HG03108 (cell line): Measurements from ENCODE around the gene PKIB.
"Not testable (repeated sequence)": the region's sequence is repeated elsewhere in the genome, so short reads cannot be mapped to it uniquely, and the experiment has no call there.

Experiments used
- ATAC-seq: cut with Tn5 transposase; IDR thresholded peaks from one replicate; pipeline ENCODE4 v1.9.1; 2021; ENCODE audit warnings: moderate library complexity; ENCODE audit not compliant: unreplicated experiment

Gene PKIB, protein sequence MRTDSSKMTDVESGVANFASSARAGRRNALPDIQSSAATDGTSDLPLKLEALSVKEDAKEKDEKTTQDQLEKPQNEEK

DNA sequence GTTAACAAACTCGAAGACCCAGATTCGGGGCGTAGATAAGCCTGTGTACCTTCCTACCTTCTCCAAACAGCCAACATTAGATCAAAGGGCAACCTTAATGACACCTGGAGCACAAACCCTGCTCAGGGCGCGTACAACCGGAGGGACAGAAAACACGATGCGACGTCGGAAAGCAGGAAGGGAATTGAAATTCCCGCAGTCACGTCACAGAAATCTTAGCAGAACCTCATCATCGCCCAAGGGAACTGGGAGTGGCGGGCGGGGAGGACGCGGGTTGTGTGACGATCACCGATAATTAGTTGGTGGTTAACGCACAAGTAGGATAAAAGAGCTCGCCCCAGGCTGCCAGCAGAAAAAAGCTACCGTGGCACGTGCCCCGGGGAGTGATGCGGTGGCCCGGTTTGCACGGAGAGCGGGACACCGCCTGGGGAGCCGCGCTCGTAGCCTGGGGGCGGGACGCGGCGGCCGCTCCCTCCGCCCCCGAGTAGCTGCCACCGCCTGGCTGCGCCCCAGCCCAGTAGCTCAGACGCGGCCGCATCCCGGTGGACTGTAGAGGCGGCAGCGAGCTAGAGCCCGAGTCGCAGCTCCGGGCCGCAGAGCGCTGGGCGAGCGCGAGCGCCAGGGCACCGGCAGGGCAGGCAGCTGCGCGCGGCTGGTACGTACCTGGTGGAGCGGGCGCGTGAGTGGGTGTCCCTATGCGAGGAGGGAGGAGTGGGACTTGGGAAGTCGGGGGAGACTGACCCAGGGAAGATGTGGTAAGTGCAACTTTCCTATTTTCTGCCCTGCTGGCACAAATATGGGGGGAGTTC, at the start of gene PKIB:
TSS of gene PKIB (plus strand) at position 525 of the 809 bp plus-strand sequence. CDS start 107,390 bp downstream, outside the sequence.
- peak; percentile 91 for ATAC-seq

DNA sequence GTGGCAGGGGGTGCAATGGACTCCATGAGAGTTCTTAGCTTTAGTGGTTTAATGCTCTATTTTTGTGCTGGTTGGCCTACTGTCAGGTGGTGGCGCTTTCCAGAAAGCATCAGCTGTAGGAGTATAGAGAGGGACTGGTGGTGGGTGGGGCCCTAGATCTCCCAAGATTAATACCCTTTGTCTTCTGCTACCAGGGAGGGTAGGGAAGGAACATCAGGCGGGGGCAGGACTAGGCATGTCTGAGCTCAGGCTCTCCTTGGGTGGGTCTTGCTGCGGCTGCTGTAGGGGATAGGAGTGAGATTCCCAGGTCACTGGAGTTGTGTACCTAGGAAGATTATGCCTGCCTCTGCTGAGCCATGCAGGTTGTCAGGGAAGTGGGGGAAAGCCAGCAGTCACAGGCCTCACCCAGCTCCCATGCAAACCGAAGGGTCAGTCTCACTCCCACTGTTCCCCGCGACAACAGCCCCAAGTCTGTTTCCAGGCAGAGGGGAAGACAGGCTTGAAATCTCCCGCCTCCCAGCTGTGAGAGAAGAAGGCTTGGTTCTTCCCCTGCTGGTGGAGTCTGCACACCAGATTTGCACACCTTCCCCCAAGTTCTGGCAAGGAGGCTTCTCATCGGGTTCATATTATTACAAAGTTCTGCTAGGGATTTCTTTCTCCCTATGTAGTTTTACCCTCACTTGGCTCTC, 46.7 kb upstream of the PKIB start:
- no peak for ATAC-seq

DNA sequence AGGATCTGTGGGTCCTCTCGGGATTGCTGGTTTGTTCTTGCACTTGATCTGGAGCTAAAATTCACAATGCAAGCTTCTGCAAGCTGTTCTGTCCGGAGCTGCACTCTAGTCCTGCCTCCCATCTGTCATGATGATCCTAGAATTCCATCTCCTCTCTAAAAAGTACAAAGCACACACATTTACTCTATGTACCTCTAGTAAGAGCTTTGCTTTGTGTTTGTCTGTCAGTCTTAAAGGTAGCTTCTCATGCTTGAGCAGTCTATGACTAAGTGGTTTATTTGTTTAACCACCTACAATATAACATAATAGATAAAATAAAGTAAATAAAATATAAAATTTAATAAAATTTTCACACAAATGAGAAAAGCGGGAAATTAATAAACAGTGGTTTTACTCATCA, 46.0 kb upstream of the PKIB start:
- no peak for ATAC-seq

DNA sequence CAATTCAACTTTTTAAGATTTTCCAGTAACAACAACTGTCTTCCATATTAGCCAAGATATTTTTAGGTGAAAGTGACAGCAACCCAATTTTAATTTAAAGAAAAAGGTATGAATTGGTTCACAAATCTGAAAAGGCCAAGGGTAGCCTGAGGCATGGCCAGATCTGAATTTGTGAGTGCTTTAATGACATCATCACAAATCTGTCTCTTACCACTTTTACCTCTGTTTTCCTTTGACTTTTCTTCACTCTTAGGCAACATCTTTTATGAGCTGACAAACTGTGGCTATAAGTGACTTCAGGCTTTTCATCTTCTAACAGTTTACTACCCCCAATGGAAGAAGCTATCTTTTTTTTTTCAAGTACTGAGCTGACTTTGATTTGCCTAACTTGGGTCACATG, 44.5 kb upstream of the PKIB start:
- no peak for ATAC-seq

DNA sequence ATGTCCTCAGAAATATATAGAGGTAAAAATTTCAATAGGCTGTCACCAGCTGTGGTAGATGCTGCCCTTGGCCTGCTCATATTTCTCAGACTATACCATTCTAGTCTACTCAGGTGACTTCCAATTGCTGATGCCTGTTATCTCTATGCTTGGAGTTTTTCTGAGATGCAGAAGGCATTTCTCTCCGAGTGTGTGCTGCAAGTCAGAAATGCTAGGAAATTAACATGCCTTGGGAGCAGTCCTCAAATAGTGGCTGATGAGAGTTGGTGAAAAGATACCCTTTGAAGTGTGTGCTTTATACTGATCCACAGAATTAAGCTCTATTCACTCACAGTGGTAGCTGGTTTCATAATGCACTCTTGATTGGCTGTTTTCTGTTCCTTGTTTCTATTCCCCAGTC, 43.2 kb upstream of the PKIB start:
- ATAC-seq: no peak

DNA sequence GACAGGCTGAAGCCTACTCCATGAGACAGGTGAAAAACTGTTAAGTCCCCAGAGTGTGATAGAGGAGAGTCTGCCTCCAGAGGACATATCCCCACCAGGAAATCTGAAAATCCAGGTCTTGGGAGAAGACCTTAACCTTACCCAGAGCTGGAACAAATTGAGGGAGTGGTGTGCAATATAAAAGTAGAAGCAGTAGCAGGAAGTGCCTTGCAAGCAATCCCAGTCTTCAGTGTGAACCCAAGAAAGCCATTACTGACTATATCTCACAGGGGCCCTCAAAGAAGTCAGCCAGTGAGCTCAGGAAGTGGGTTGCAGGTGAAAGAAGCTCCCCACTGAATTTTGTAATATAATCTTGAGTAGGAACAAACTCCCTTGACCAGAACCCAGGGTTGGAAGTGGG, 41.9 kb upstream of the PKIB start:
- no peak for ATAC-seq

DNA sequence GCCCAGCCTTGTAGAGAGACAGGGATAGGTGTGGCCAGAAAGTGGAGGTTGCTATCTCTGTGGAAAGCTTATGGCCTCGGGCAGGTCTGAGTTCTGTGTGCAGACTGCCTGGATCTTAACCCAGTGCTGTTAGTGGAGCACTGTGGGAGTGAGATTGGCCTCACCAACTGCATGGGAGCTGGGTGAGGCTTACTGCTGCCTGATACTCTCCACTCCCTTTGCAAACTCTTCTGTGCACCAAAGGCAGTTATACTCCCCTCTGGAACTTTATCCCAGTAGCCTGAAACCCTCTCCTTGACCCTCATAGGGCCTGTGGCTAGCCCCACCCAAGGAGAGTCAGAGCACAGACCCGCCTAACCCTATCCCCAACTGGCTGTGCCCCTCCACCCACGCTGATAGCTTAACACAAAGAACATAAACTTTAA, 41.4 kb upstream of the PKIB start:
- ATAC-seq: no peak

DNA sequence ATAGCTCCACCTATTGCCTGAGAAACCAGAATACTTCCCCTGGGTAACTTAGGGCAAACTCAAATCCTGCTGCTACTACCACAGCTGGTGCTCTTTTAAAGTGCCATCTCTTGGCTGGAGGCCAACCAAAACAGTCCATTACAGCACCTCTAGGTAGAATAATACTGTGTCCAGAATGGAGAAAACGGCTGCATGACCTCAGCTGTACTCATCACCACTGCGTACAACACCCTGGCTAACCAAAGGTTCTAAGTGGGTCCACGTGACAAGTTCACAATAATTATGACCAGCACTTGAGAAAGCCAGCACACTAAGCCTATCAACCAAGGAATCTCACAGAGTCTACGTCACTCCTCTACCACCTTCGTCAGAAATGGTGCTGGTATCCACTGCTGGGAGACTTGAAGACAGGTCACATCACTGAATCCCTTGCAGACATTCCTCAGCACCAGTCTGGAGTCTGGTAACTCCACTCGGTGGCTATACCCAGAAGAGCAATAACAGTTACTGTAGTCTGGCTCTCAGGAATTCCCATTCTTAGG, 40.9 kb upstream of the PKIB start:
- ATAC-seq: no peak

DNA sequence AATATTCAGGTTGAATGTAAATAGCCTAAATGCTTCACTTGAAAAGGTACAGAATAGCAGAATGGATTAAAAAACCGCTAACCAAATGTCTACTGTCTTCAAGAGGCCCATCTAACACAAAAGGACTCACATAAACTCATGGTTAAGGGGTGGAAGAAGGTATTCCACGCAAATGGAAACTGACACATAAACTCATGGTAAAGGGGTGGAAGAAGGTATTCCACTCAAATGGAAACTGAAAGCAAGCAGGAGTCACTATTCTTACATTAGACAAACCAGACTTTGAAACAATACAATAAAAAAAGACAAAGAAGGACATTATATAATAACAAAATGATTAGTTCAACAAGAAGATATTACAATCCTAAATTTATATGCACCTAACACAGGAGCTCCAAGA, 38.3 kb upstream of the PKIB start:
- no peak for ATAC-seq

DNA sequence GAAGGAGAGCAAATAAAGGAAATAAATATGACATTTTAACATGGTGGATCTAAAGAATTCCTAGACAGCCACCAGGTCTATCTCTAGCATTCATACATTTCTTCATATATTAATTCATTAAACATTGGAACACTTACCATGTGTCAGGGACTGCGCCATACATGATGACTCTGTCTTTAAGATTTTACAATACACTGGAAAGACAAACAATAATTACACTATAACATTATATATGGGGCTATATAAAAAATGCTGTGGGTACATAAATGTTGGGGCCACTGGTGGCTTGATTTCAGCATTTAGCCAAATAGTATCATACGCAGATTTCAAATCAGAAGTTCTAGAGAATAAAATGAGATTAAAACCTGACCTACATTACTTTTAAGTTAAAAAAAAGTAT, 33.3 kb upstream of the PKIB start:
- no peak for ATAC-seq

DNA sequence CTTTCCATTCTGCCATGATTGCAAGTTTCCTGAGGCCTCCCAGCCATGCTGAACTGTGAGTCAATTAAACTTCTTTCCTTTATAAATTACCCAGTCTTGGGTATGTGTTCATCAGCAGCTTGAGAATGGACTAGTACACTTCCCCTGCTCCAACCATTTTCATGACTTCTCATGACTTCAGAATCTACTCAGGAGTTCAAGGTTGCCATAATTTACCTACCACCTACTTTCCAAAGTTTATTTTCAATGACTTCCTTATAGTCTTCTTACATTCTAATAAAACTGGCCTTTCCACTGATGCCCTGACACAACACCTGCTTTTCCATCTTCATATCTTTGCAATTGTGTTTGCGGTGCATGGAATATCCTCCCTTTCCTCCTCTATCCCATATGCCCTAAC, 31.2 kb upstream of the PKIB start:
- ATAC-seq: no peak

DNA sequence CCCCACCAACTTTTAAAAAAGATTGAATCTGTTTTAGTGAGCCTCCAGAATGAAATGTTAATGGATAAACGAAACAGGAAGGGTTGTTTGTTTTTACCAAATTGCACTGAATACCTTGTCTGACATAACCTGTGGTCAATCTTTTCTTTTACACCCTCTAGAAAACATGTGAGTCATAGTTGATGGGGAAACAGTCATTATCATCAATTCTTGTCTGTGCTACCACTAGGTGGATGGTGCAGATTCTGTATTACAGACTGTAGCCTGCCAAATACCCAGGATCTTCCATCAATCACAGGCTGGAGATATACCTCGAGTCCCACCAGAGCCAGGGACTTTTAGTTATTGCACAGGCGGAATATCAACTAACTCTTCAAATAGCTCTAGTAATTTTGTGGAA, 29.5 kb upstream of the PKIB start:
- no peak for ATAC-seq

DNA sequence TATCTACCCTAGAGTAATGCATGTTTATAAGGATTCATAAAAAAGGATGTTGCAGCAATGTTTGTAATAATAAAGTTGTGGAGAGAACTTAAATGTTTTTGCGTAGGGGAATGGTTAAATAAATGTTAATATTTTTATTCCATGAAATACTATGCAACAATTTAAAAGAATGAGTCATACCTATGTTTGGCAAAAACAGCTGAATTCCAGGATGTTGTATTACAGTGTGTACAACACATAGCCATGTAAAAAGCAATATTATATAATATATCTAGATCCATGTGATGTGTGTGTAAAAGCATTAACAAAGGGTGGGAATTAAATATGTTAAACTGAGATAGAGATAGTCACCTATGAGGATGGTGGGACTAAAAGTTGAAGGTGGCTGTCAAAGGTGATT, 21.1 kb upstream of the PKIB start:
- ATAC-seq: no peak

DNA sequence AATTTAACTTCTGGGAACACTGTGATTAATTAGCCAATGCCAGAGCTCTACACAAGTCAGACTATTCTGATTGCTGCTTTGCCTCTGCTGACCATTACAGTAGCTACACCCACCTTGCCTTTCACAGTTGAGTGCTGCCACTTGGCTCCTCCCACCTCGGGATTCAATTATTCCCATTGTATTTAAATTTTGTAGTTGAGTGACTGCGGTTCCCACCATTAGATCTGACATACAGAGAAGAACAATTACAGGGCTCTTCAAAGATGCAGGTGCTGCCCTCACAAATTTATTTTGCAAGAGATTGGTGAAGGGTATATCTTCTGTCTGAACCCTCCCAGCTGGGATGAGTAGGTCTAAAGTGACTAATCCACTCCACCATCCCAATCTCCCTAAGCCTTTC, 11.9 kb upstream of the PKIB start:
- ATAC-seq: not testable (repeated sequence)

DNA sequence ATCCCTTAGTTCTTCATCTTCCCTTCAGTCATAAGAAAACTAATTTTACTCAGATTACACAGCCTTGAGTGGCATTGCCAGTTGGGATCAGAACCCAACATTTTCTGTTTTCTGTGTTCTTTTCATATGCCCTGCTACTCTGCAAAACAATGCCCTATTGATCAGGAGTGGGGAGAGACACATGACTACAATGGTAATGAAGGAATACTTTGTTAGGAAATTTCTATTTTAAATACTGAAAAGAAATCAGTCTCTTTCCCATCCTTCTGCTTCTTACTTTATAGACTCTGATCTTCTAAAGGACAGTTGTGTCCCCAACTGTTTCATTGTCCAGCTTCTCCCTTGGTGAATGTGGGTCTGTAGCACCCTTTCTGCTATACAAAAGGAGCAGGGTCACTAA, 5.5 kb upstream of the PKIB start:
- ATAC-seq: no peak

DNA sequence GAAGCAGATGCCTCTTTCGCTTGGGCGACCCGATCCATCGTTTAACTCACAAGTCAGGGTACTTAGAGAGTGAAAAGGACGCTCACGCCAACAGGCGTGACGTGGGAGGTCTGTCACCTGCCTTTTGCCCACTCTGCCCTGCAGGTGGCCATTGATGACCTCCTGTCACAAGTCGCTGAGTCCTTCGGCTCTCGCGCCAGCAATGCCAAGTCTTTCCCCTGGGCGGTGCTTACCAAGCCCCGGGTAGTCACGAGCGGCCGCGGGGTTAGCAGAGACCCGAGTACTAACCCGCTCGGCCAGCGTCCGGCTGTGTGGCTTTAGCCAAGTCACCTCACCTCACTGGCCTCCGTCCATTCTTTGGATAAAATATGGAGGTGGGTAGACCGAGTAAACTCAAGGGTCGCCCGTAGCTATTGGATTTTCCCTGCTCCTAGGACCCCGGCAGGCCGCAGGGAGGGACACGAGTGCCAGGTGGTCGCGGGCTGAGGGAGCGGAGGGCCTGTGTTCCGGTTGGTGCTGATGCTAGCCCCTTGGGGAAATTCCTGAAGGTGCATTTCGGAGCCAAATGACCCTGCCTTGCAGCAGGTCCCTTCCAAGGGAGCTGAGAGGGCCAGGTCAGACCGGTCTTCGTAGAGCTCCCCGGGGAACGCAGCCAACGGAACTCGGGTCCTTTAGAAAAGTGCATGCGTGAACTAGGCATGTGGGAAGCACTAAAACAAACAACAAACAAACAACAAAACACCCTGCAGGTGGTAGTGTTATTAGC, 668 bp downstream of the PKIB start:
- ATAC-seq: peak; percentile 32

DNA sequence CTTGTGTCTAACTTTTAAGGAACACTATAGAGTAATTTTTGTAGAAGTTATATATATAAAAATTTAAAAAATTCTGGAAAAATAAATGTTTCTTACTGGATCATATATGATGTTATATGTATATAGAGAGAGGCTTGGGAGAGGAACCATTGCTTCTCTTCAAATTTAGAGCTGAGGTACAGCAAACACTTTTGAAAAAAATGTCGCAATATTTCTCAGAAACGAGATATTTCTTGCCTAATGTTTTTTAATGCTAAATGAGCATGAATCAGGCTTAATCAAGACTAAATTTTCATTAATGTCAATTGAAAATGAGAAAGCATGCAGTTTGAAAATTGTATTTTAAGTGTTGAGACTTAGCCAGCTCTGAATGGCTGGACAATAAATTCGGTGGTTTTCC, 2.6 kb downstream of the PKIB start:
- ATAC-seq: no peak

DNA sequence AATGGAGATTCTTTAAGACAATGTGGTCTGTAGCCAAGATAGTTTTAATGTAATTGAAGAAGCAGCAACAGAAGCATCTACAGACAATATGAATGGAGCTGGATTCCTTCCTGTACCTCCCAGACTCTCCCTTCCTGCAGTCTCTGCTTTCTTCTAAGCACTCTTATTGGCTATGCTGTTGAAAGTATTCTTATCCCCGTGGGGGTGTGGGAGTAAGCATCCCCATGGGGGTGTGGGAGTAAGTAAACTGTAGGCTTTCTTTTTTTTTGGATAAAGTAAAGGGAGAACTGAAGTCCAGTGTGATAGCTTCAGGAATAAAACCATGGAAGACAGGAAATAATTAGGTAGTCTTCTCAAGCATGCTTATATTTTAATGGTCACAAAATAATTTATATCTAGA, 4.1 kb downstream of the PKIB start:
- ATAC-seq: no peak

DNA sequence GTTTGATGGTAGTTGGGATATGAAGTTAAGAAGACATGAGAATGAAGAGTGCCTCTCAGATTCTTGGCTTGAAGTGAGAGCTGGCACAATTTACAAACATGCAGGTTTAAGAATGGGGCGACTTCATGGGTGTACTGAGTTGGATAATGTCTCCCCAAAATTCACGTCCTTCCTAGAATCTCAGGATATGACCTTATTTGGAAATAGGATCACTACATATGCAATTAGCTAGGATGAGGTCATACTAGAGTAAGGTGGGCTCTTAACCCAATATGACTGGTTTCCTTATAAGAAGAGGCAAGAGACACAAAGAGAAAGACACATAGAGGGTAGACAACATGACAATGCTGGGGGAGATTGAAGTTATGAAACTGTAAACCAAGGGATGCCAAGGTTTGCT, 5.2 kb downstream of the PKIB start:
- ATAC-seq: no peak

DNA sequence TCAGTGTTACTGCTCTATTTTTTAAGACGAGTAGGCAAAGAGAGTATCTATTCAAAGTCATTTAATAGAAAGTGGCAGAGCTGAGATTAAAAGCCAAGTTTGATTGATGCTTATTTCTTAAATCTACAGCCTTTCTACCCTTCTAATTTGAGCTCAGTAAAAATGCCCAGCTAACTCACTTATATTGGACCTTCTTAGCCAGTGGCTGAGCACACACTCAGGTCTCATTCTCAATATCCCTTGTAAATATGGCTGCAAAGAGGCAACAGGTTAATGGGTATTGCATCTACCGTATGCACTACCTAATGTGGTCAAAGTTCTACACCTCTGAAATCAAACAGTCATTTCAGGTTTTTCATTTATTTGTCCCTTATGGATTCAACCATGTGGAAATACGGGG, 6.7 kb downstream of the PKIB start:
- no peak for ATAC-seq

DNA sequence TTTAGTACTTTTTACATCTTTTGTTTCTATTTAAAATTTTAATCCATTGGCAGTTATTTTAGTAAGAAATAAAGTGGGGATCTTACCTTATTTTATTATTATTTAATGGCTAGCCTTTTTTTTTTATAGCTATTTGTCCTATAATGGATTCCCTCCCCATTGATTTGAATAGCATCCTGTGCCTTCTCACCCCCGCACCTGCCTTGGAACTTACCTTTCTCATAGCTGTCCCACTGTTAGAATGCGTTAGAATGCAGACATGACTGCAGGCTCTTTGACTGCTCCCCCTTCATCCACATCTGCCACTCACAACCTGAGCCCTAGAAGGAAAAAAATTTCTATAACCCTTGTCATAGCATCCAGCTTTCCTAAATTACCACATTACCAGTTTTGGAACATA, 9.1 kb downstream of the PKIB start:
- no peak for ATAC-seq
